Activated CD8-positive, alpha-beta T cell treated with anti-CD3 and anti-CD28 coated beads, Interleukin-2, amount 10 ng/mL, durations not matched to agents 7 days and 5 days (primary cell): ENCODE measurements around the gene SV2B. TPM values are rescaled to one million over a fixed set of nuclear protein-coding genes. Genes with fewer than 3 reads are reported as not detected.

Experiments used
- ATAC-seq: fragments of 150-1000 bp; cut with Tn5 transposase; one replicate; pipeline ENCODE4 v1.10.0; 2021; ENCODE audit warnings: moderate library complexity
- CTCF ChIA-PET: fragments of 350-600 bp; sonication (Branson Sonifier 250); formaldehyde crosslinking; loops from one replicate; lab custom pipeline; 2021; ENCODE audit warnings: antibody characterized with exemption; lab: Charles Lee
- POLR2A ChIA-PET: fragments of 350-600 bp; sonication (Branson Sonifier 250); formaldehyde crosslinking; loops from one replicate; lab custom pipeline; 2021; ENCODE audit warnings: antibody characterized with exemption; lab: Charles Lee
- DNase-seq: peaks from one replicate; pipeline ENCODE4 v3.0.0-alpha.2; 2020
- H3K27ac Mint-ChIP-seq: one replicate; pipeline ENCODE4 v1.8.0; 2021; ENCODE audit warnings: mild to moderate bottlenecking, mixed read lengths
- H3K27me3 Mint-ChIP-seq: one replicate; pipeline ENCODE4 v1.8.0; 2021; ENCODE audit warnings: low read depth, mixed read lengths
- H3K36me3 Mint-ChIP-seq: one replicate; pipeline ENCODE4 v1.8.0; 2021; ENCODE audit warnings: low read depth, mixed read lengths
- H3K4me1 Mint-ChIP-seq: one replicate; pipeline ENCODE4 v1.8.0; 2021; ENCODE audit warnings: low read depth, mixed read lengths
- H3K4me3 Mint-ChIP-seq: one replicate; pipeline ENCODE4 v1.8.0; 2021; ENCODE audit warnings: mild to moderate bottlenecking, mixed read lengths
- H3K9me3 Mint-ChIP-seq: one replicate; pipeline ENCODE4 v1.8.0; 2022; ENCODE audit warnings: mixed read lengths; ENCODE audit not compliant: insufficient read depth
- total RNA-seq, 2 experiments: library from RNA; stranded (reverse); gene quantifications; one replicate each; pipeline ENCODE4 v1.2.3, GENCODE V29; 2021

The SV2B gene
- total RNA-seq, 2 experiments from 2014 or later, result not detected

- H3K4me3 Mint-ChIP-seq, result no peak overlapping the region
- ATAC-seq (no peak), DNase-seq (no peak)
- no peaks in the 10 kb centered on the region for H3K36me3 Mint-ChIP-seq
- ChIA-PET CTCF (interaction anchor here (0.7 to 1.9 kb wide), 3 partner anchors 11 to 167 kb away, joined by 3 to 6 read pairs (median 3); no protein-coding TSS in a partner anchor), POLR2A (no interaction called here)
- no peaks in the 10 kb centered on the region for H3K9me3 Mint-ChIP-seq
- H3K27me3 Mint-ChIP-seq, result peaks cover 13% of the 10 kb centered on the region
- no peaks in the 10 kb centered on the region for H3K4me1 Mint-ChIP-seq
- H3K27ac Mint-ChIP-seq, result no peak overlapping the region
Observed at GRCh38 chr15:91225741-91226140, 125.7 kb downstream of the SV2B start.

GRCh38 chr15:91227117-91227516 is 127.1 kb downstream of the SV2B start:
- Mint-ChIP-seq H3K9me3 (no peaks in the 10 kb centered on the region), H3K27me3 (peaks cover 12% of the 10 kb centered on the region), H3K4me3 (no peak overlapping the region), H3K27ac (no peak overlapping the region), H3K36me3 (no peaks in the 10 kb centered on the region), H3K4me1 (no peaks in the 10 kb centered on the region)
- ChIA-PET POLR2A (no interaction called here), CTCF (interaction anchor here (1.2 kb wide), 1 partner anchor 172 kb away, joined by 3 read pairs; no protein-coding TSS in a partner anchor)
- DNase-seq (no peak), ATAC-seq (no peak)

GRCh38 chr15:91227766-91228165 is 127.7 kb downstream of the SV2B start:
- Mint-ChIP-seq H3K9me3 (no peaks in the 10 kb centered on the region), H3K4me1 (no peaks in the 10 kb centered on the region), H3K27ac (no peak overlapping the region), H3K4me3 (no peak overlapping the region), H3K36me3 (no peaks in the 10 kb centered on the region), H3K27me3 (peaks cover 14% of the 10 kb centered on the region)
- POLR2A ChIA-PET, result no interaction called here
- ATAC-seq (no peak), DNase-seq (no peak)
- CTCF ChIA-PET, result no interaction called here

GRCh38 chr15:91228383-91228782 is 128.3 kb downstream of the SV2B start:
- no peak overlapping the region for H3K4me3 Mint-ChIP-seq
- no peak overlapping the region for H3K27ac Mint-ChIP-seq
- no peak for DNase-seq
- ATAC-seq, result no peak
- H3K9me3 Mint-ChIP-seq, result no peaks in the 10 kb centered on the region
- peaks cover 17% of the 10 kb centered on the region for H3K27me3 Mint-ChIP-seq
- ChIA-PET POLR2A (no interaction called here), CTCF (no interaction called here)
- H3K4me1 Mint-ChIP-seq, result no peaks in the 10 kb centered on the region
- no peaks in the 10 kb centered on the region for H3K36me3 Mint-ChIP-seq

- no peaks in the 10 kb centered on the region for H3K36me3 Mint-ChIP-seq
- ATAC-seq (no peak), DNase-seq (no peak)
- H3K9me3 Mint-ChIP-seq, result no peaks in the 10 kb centered on the region
- no peak overlapping the region for H3K4me3 Mint-ChIP-seq
- no peak overlapping the region for H3K27ac Mint-ChIP-seq
- ChIA-PET POLR2A (no interaction called here), CTCF (no interaction called here)
- H3K27me3 Mint-ChIP-seq, result peaks cover 19% of the 10 kb centered on the region
- no peaks in the 10 kb centered on the region for H3K4me1 Mint-ChIP-seq
Observed at GRCh38 chr15:91228890-91229289, 128.8 kb downstream of the SV2B start.

GRCh38 chr15:91231703-91232102 is 131.6 kb downstream of the SV2B start:
- no peaks in the 10 kb centered on the region for H3K36me3 Mint-ChIP-seq
- no peak for DNase-seq
- POLR2A ChIA-PET, result no interaction called here
- H3K4me3 Mint-ChIP-seq, result no peak overlapping the region
- ATAC-seq, result no peak
- H3K27ac Mint-ChIP-seq, result no peak overlapping the region
- no peaks in the 10 kb centered on the region for H3K9me3 Mint-ChIP-seq
- H3K27me3 Mint-ChIP-seq, result peaks cover 25% of the 10 kb centered on the region
- CTCF ChIA-PET, result no interaction called here
- H3K4me1 Mint-ChIP-seq, result no peaks in the 10 kb centered on the region

- H3K4me1 Mint-ChIP-seq, result no peaks in the 10 kb centered on the region
- ChIA-PET POLR2A (no interaction called here), CTCF (interaction anchor here (0.8 to 1.4 kb wide), 3 partner anchors 10 to 35 kb away, joined by 3 to 4 read pairs (median 4); no protein-coding TSS in a partner anchor)
- DNase-seq (no peak), ATAC-seq (no peak)
- no peaks in the 10 kb centered on the region for H3K36me3 Mint-ChIP-seq
- peaks cover 34% of the 10 kb centered on the region for H3K27me3 Mint-ChIP-seq
- H3K9me3 Mint-ChIP-seq, result no peaks in the 10 kb centered on the region
- H3K27ac Mint-ChIP-seq, result no peak overlapping the region
- H3K4me3 Mint-ChIP-seq, result no peak overlapping the region
Observed at GRCh38 chr15:91234759-91235158, 134.7 kb downstream of the SV2B start.

- no peak overlapping the region for H3K4me3 Mint-ChIP-seq
- CTCF ChIA-PET, result interaction anchor here (0.8 to 2.7 kb wide), 4 partner anchors 11 to 37 kb away, joined by 3 to 10 read pairs (median 4); no protein-coding TSS in a partner anchor
- no peak for ATAC-seq
Observed at GRCh38 chr15:91235376-91235775, 135.3 kb downstream of the SV2B start.

GRCh38 chr15:91237445-91237844 is 137.4 kb downstream of the SV2B start:
- POLR2A ChIA-PET, result no interaction called here
- Mint-ChIP-seq H3K4me1 (no peaks in the 10 kb centered on the region), H3K9me3 (no peaks in the 10 kb centered on the region), H3K36me3 (no peaks in the 10 kb centered on the region), H3K27ac (no peak overlapping the region), H3K27me3 (peaks cover 30% of the 10 kb centered on the region), H3K4me3 (no peak overlapping the region)
- DNase-seq (no peak), ATAC-seq (no peak)
- CTCF ChIA-PET, result interaction anchor here (1.1 to 2.7 kb wide), 5 partner anchors 10 to 182 kb away, joined by 3 to 10 read pairs (median 3); no protein-coding TSS in a partner anchor

More at GRCh38 chr15:91235376-91235775, 135.3 kb downstream of the SV2B start:
- H3K27me3 Mint-ChIP-seq, result peaks cover 35% of the 10 kb centered on the region
- H3K4me1 Mint-ChIP-seq, result no peaks in the 10 kb centered on the region
- no peaks in the 10 kb centered on the region for H3K9me3 Mint-ChIP-seq
- no peaks in the 10 kb centered on the region for H3K36me3 Mint-ChIP-seq
- POLR2A ChIA-PET, result no interaction called here
- no peak for DNase-seq
- no peak overlapping the region for H3K27ac Mint-ChIP-seq

GRCh38 chr15:91238644-91239425 is 138.8 kb downstream of the SV2B start:
- DNase-seq, result no peak
- peaks cover 26% of the 10 kb centered on the region for H3K27me3 Mint-ChIP-seq
- H3K27ac Mint-ChIP-seq, result no peak overlapping the region
- H3K4me1 Mint-ChIP-seq, result no peaks in the 10 kb centered on the region
- no peaks in the 10 kb centered on the region for H3K9me3 Mint-ChIP-seq
- no peak overlapping the region for H3K4me3 Mint-ChIP-seq
- ATAC-seq, result no peak
- POLR2A ChIA-PET, result no interaction called here
- H3K36me3 Mint-ChIP-seq, result no peaks in the 10 kb centered on the region
- CTCF ChIA-PET, result interaction anchor here (1.1 to 2.0 kb wide), 2 partner anchors 8 to 13 kb away, joined by 3 to 7 read pairs; no protein-coding TSS in a partner anchor

GRCh38 chr15:91243826-91244225 is 143.8 kb downstream of the SV2B start:
- Mint-ChIP-seq H3K36me3 (no peaks in the 10 kb centered on the region), H3K27me3 (peaks cover 12% of the 10 kb centered on the region), H3K4me3 (no peak overlapping the region), H3K27ac (no peak overlapping the region), H3K4me1 (no peaks in the 10 kb centered on the region), H3K9me3 (no peaks in the 10 kb centered on the region)
- ChIA-PET POLR2A (no interaction called here), CTCF (no interaction called here)
- DNase-seq (no peak), ATAC-seq (no peak)

GRCh38 chr15:91244919-91245318 is 144.9 kb downstream of the SV2B start:
- ATAC-seq (no peak), DNase-seq (no peak)
- Mint-ChIP-seq H3K27ac (no peak overlapping the region), H3K27me3 (peaks cover 15% of the 10 kb centered on the region), H3K4me1 (no peaks in the 10 kb centered on the region), H3K9me3 (no peaks in the 10 kb centered on the region), H3K36me3 (no peaks in the 10 kb centered on the region), H3K4me3 (no peak overlapping the region)
- POLR2A ChIA-PET, result no interaction called here
- CTCF ChIA-PET, result interaction anchor here (0.9 kb wide), 1 partner anchor 27 kb away, joined by 3 read pairs; no protein-coding TSS in a partner anchor
